Stomach smooth muscle (tissue), 2 donors: ENCODE data around the gene ABI3BP.

Source experiments
- H3K27ac ChIP-seq: one replicate; pipeline ENCODE4 v1.7.0; 2013; ENCODE audit warnings: mild to moderate bottlenecking, low read length, inconsistent platforms
- H3K27me3 ChIP-seq, 2 donors: one replicate each; pipeline ENCODE4 v1.7.0; 2013; ENCODE audit warnings: low read length in 2 of 2; ENCODE audit not compliant: insufficient read depth in 2 of 2, control insufficient read depth in 1 of 2
- H3K36me3 ChIP-seq, 2 donors: one replicate each; pipeline ENCODE4 v1.7.0; 2013; ENCODE audit warnings: low read length in 2 of 2; ENCODE audit not compliant: control insufficient read depth in 2 of 2, insufficient read depth in 2 of 2
- H3K4me1 ChIP-seq: one replicate; pipeline ENCODE4 v1.7.0; 2013; ENCODE audit warnings: low read length; ENCODE audit not compliant: control insufficient read depth, insufficient read depth
- H3K4me3 ChIP-seq, 2 donors: one replicate each; pipeline ENCODE4 v1.7.0; 2013; ENCODE audit warnings: low read length in 2 of 2
- H3K9ac ChIP-seq, 2 donors: one replicate each; pipeline ENCODE4 v1.7.0; 2013; ENCODE audit warnings: low read length in 2 of 2, mild to moderate bottlenecking in 1 of 2
- H3K9me3 ChIP-seq, 2 donors: one replicate each; pipeline ENCODE4 v1.7.0; 2013; ENCODE audit warnings: low read length in 2 of 2; ENCODE audit not compliant: control insufficient read depth in 2 of 2
- donor health status: healthy.
- donor health status: Pancreatic carcinoma.

Gene ABI3BP

DNA sequence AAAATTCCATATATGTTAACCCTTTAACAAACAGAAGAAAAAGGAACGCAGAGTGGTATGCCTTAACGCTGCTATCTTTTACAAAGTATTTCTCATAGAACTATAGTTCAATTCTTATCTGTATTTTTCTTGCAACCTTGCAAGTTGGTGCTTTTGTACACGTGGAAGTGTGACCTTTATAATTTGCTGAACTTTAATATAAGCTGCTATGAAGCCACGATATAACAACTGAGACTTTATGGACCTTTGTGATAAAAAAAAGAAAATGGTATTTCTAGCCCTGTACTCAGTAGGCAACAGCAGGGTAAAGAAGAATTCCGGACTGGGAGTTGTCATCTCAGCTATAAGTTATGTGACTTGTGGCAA is 290.3 kb downstream of the ABI3BP start:
- no peak overlapping the region for H3K27ac ChIP-seq
- no peaks in the 10 kb centered on the region for H3K36me3 ChIP-seq
- no peak overlapping the region for H3K4me3 ChIP-seq
- H3K27me3 ChIP-seq, result peaks cover 0 to 1% of the 10 kb centered on the region in 2 donors
- H3K4me1 ChIP-seq, result no peaks in the 10 kb centered on the region
- no peak overlapping the region for H3K9ac ChIP-seq
- H3K9me3 ChIP-seq, result no peaks in the 10 kb centered on the region

- H3K9me3 ChIP-seq, result no peaks in the 10 kb centered on the region
- no peak overlapping the region for H3K4me3 ChIP-seq
- no peak overlapping the region for H3K27ac ChIP-seq
- H3K36me3 ChIP-seq, result no peaks in the 10 kb centered on the region
- H3K9ac ChIP-seq, result no peak overlapping the region
- no peaks in the 10 kb centered on the region for H3K4me1 ChIP-seq
- H3K27me3 ChIP-seq, result peaks cover 0 to 4% of the 10 kb centered on the region in 2 donors
Measured at GRCh38 chr3:100702082-100702979, 290.9 kb downstream of the ABI3BP start.

GRCh38 chr3:100700708-100701107 is 292.5 kb downstream of the ABI3BP start:
- no peak overlapping the region for H3K27ac ChIP-seq
- H3K9me3 ChIP-seq, result no peaks in the 10 kb centered on the region
- H3K27me3 ChIP-seq, result peaks cover 0 to 6% of the 10 kb centered on the region in 2 donors
- no peaks in the 10 kb centered on the region for H3K4me1 ChIP-seq
- H3K4me3 ChIP-seq, result no peak overlapping the region
- H3K36me3 ChIP-seq, result no peaks in the 10 kb centered on the region
- no peak overlapping the region for H3K9ac ChIP-seq
